ENCODE data around the gene GRP. TPM values are rescaled to one million over a fixed set of nuclear protein-coding genes. Genes with fewer than 3 reads are reported as not detected.

GRP gene
- total RNA-seq, 4 donors from 2014 or later = 4.8 TPM; not detected in 3

DNA sequence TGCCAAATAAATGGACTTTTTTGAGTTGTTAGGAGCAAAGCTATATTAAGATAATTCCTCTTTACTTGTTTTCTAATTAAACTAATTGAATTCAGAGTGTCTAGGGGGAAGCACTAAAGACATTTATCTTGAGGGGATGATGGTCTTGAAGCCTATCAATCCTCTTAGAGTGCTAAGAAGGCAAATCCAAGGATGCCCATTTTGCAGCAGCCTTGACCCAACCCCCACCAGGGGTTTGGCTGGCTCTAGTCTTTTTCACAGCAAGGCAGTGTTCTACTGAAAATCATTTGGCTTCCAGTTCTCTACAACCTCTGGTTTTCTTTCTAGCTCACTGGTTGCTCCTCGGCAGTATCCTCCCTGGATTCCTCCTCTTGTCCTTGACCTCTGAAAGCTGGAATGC, 59.8 kb downstream of the GRP start:
- H3K4me1 ChIP-seq = no peaks in the 10 kb centered on the region
- no peak overlapping the region for H3K27ac ChIP-seq
- TF ChIP-seq, protein P1, sequence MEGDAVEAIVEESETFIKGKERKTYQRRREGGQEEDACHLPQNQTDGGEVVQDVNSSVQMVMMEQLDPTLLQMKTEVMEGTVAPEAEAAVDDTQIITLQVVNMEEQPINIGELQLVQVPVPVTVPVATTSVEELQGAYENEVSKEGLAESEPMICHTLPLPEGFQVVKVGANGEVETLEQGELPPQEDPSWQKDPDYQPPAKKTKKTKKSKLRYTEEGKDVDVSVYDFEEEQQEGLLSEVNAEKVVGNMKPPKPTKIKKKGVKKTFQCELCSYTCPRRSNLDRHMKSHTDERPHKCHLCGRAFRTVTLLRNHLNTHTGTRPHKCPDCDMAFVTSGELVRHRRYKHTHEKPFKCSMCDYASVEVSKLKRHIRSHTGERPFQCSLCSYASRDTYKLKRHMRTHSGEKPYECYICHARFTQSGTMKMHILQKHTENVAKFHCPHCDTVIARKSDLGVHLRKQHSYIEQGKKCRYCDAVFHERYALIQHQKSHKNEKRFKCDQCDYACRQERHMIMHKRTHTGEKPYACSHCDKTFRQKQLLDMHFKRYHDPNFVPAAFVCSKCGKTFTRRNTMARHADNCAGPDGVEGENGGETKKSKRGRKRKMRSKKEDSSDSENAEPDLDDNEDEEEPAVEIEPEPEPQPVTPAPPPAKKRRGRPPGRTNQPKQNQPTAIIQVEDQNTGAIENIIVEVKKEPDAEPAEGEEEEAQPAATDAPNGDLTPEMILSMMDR (IDR thresholded peaks at IDR 0.05) = no peak
- no peak for TF ChIP-seq EP300 (IDR thresholded peaks at IDR 0.05)
- no peak for TF ChIP-seq POLR2A (IDR thresholded peaks at IDR 0.05)
- no peak for TF ChIP-seq POLR2AphosphoS5 (IDR thresholded peaks at IDR 0.05)
- H3K36me3 ChIP-seq = no peaks in the 10 kb centered on the region
- peaks cover 90% of the 10 kb centered on the region for H3K27me3 ChIP-seq
- 32% methylated on average over 1 of the region's 1 CpG; no CpG with 5 or more reads in 1 of the 2 donors for WGBS, 2 donors (ENCODE audit: low coverage in 1 of 2)
- ATAC-seq = no peak
- no peak overlapping the region for H3K4me3 ChIP-seq
- no peaks in the 10 kb centered on the region for H3K9me3 ChIP-seq

Other genes with a start within 250 kb of the GRP start
- gene SEC11C, start 80.3 kb upstream of the GRP start, total RNA-seq = 10 to 100 TPM; 14.7 to 25.2 (median 21.6) TPM
- not detected for gene RAX, start 53.3 kb downstream of the GRP start, total RNA-seq
- not detected for gene CPLX4, start 98.5 kb downstream of the GRP start, total RNA-seq
- gene LMAN1, start 139.1 kb downstream of the GRP start, total RNA-seq = 10 to 100 TPM; 64.0 to 80.4 (median 68.5) TPM

All from gastroesophageal sphincter (tissue), 4 donors.